Thoracic aorta (tissue), 2 donors: Measurements from ENCODE around the gene S100A12. TPM values are rescaled to one million over a fixed set of nuclear protein-coding genes. Genes with fewer than 3 reads are reported as not detected.

Experiments
- ATAC-seq: fragments of 150-250 bp; one replicate; pipeline ENCODE4 v1.8.0; 2017; ENCODE audit warnings: low read depth; ENCODE audit not compliant: insufficient number of reproducible peaks, low FRiP score
- DNase-seq: peaks from one replicate; pipeline ENCODE4 v3.0.0-alpha.2; 2020; ENCODE audit warnings: low spot score
- H3K27ac ChIP-seq, 2 donors: fragments of 200-600 bp; sonication (generic); 1 replicate in 1 of 2; 2 replicates in 1 of 2; pipeline ENCODE4 v1.5.1; 2016; ENCODE audit warnings: mild to moderate bottlenecking in 2 of 2, moderate library complexity in 2 of 2
- H3K27me3 ChIP-seq: fragments of 200-600 bp; sonication (generic); replicated peaks from 2 replicates; pipeline ENCODE4 v1.6.0; 2016; ENCODE audit warnings: mild to moderate bottlenecking; ENCODE audit not compliant: insufficient read depth
- H3K36me3 ChIP-seq: fragments of 200-600 bp; sonication (generic); one replicate; pipeline ENCODE4 v1.5.1; 2016
- H3K4me1 ChIP-seq, 2 donors: fragments of 200-600 bp; sonication (generic); 1 replicate in 1 of 2; 2 replicates in 1 of 2; pipeline versions ENCODE4 v1.5.1 to v1.6.0; 2016; ENCODE audit warnings: low read depth in 2 of 2, mild to moderate bottlenecking in 1 of 2; ENCODE audit not compliant: control insufficient read depth in 1 of 2
- H3K4me3 ChIP-seq: fragments of 200-600 bp; sonication (generic); 2 replicates; pipeline ENCODE4 v1.5.1; 2016; ENCODE audit warnings: mild to moderate bottlenecking
- H3K9me3 ChIP-seq: fragments of 200-600 bp; sonication (generic); 2 replicates; pipeline ENCODE4 v1.5.1; 2016
- total RNA-seq, 2 donors: library from RNA; depleted of rRNA; stranded (reverse); fragments of >200 nt; gene quantifications; one replicate each; pipeline versions ENCODE4 v1.1.0 to v1.2.3, GENCODE V29; 2016
- TF ChIP-seq, protein P1 (sequence below): fragments of 200-600 bp; sonication (generic); IDR thresholded peaks from one replicate; pipeline ENCODE4 v1.5.1; 2019; ENCODE audit warnings: antibody characterized with exemption

Gene S100A12
- total RNA-seq, 2 donors from 2014 or later, result 22.5 TPM; not detected in 1

- Histone ChIP-seq H3K27ac (no peak overlapping the region), H3K4me3 (no peak overlapping the region), H3K36me3 (no peaks in the 10 kb centered on the region), H3K27me3 (no peaks in the 10 kb centered on the region), H3K9me3 (peaks cover 8% of the 10 kb centered on the region), H3K4me1 (no peaks in the 10 kb centered on the region)
- DNase-seq (no peak), ATAC-seq (no peak)
- TF ChIP-seq, protein P1, sequence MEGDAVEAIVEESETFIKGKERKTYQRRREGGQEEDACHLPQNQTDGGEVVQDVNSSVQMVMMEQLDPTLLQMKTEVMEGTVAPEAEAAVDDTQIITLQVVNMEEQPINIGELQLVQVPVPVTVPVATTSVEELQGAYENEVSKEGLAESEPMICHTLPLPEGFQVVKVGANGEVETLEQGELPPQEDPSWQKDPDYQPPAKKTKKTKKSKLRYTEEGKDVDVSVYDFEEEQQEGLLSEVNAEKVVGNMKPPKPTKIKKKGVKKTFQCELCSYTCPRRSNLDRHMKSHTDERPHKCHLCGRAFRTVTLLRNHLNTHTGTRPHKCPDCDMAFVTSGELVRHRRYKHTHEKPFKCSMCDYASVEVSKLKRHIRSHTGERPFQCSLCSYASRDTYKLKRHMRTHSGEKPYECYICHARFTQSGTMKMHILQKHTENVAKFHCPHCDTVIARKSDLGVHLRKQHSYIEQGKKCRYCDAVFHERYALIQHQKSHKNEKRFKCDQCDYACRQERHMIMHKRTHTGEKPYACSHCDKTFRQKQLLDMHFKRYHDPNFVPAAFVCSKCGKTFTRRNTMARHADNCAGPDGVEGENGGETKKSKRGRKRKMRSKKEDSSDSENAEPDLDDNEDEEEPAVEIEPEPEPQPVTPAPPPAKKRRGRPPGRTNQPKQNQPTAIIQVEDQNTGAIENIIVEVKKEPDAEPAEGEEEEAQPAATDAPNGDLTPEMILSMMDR, result no peak
Measured at GRCh38 chr1:153333902-153334301, 41.5 kb downstream of the S100A12 start.

GRCh38 chr1:153324912-153325311, 50.5 kb downstream of the S100A12 start:
- ATAC-seq, result no peak
- no peak for DNase-seq
- Histone ChIP-seq H3K4me1 (no peaks in the 10 kb centered on the region), H3K36me3 (no peaks in the 10 kb centered on the region), H3K4me3 (no peak overlapping the region), H3K9me3 (peaks cover 22% of the 10 kb centered on the region), H3K27me3 (no peaks in the 10 kb centered on the region), H3K27ac (no peak overlapping the region)
- TF ChIP-seq, protein P1, result no peak

Other genes with a start within 250 kb of the S100A12 start
- not detected for gene SPRR2G, start 224.7 kb downstream of the S100A12 start, total RNA-seq
- not detected for gene LELP1, start 172.2 kb downstream of the S100A12 start, total RNA-seq
- gene PRR9, start 158.0 kb downstream of the S100A12 start, total RNA-seq, result not detected
- gene LORICRIN, start 115.9 kb downstream of the S100A12 start, total RNA-seq, result not detected
- not detected for gene PGLYRP3, start 62.7 kb downstream of the S100A12 start, total RNA-seq
- gene PGLYRP4, start 26.8 kb downstream of the S100A12 start, total RNA-seq, result not detected
- gene S100A9, start 17.8 kb downstream of the S100A12 start, total RNA-seq, result 100 to 1,000 TPM; 138 to 478 TPM
- 10 to 100 TPM; 31.5 to 95.4 TPM for gene S100A8, start 15.5 kb upstream of the S100A12 start, total RNA-seq
- gene S100A7A, start 40.9 kb upstream of the S100A12 start, total RNA-seq, result not detected
- not detected for gene S100A7, start 85.0 kb upstream of the S100A12 start, total RNA-seq
- 100 to 1,000 TPM; 367 to 608 TPM for gene S100A6, start 160.4 kb upstream of the S100A12 start, total RNA-seq
- not detected for gene S100A5, start 165.3 kb upstream of the S100A12 start, total RNA-seq
- gene S100A4, start 170.2 kb upstream of the S100A12 start, total RNA-seq, result 1,000 to 10,000 TPM in 1 of 2 donors, 100 to 1,000 TPM in 1; 514 to 1,429 TPM
- gene S100A3, start 173.6 kb upstream of the S100A12 start, total RNA-seq, result 10 to 100 TPM in 1 of 2 donors, 1 to 10 TPM in 1; 3.1 to 25.0 TPM
- 1 to 10 TPM; 1.1 to 2.9 TPM for gene S100A2, start 190.2 kb upstream of the S100A12 start, total RNA-seq
- gene S100A16, start 237.5 kb upstream of the S100A12 start, total RNA-seq, result 10 to 100 TPM; 81.1 to 82.3 TPM
- gene S100A14, start 240.7 kb upstream of the S100A12 start, total RNA-seq, result 1 to 10 TPM; 4.2 to 4.9 TPM